NCI-H226 (cell line): Measurements from ENCODE around the gene EFTUD2.

Experiments used
- DNase-seq: peaks from one replicate; pipeline ENCODE4 v3.0.0-alpha.2; 2015

EFTUD2 gene

DNA sequence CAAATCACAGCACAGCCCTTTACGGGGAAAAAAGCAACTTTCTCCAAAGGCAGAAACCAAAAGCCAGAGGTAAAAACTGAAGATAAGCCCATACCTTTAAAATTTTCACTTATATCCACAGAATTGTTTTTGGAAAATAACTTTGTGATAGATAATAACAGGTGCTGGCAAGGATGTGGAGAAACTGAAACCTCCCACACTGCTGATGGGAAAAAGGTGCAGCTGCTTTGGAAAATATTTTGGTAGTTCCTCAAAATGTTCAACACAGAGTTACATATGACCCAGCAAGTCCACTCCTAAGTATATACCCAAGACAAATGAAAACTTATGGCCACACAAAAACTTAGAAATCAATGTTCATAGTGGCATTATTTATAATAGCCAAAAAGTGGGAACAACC, 12.2 kb downstream of the EFTUD2 start:
- DNase-seq: no peak

DNA sequence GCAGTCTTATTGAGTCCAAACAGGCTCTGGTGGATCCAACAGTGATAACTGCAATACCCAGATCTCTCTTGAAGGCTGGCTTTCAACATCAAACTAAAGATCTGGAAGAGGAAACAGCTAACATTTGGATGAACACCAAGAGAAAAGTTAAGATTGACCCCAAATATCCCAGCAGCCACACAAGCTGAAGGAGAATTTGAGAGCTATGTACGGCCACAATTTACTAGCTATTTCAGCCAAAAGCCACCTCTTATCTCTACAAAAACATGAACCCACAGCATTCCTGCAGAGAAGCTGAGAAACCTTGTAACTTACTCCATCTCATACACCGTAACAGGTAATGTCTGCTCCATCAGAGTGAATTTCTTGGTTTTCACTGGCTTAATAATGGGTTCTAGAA, 14.3 kb downstream of the EFTUD2 start:
- DNase-seq: no peak

DNA sequence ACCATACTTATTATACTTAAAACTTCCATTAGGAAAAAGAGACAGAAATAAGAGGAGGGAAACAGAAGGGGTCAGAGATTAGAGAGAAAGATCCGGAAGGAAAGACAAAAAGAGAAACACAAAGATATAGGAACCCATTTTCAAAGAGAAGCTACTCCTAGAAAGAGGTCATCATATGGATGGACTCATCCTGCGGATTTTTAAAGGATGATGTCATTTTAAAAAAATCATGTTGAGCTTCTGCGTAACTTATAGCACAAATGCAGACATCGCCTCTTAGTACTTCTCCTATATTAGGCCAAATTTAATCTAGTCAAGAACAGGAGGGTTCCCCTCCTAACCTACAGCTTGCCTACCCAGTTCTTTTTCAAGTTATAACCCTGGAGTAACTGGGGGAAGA, 18.1 kb downstream of the EFTUD2 start:
- no peak for DNase-seq

GRCh38 chr17:44880062-44880461, 19.2 kb downstream of the EFTUD2 start:
- no peak for DNase-seq

- DNase-seq: no peak
These were observed 19.9 kb downstream of the EFTUD2 start for GRCh38 chr17:44879376-44879775.

DNA sequence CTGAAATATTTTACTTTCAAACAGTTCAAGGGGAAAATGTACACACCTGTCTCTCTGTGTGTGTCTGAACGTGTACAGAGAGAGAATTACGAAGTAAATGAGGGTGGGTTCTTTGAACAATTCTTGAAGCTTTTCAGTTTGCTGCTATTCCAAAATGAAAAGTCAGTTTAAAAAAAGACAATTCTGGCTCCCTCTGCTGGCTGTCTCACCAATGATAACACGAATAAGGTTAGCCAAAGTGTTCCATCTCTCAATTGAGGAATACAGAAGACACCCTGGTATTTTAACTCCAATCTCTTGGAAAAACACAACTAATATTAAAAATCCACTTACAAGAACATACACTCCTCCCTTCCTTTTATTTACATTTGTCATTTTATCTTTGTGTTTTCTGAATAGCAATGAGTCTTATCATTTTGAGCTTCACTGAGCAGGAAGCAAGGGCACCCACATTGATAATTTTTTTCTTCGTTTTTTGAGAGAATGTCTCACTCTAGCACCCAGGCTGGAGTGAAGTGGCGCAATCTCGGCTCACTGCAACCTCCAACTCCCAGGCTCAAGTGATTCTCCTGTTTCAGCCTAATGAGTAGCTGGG, 20.5 kb downstream of the EFTUD2 start:
- DNase-seq: no peak

DNA sequence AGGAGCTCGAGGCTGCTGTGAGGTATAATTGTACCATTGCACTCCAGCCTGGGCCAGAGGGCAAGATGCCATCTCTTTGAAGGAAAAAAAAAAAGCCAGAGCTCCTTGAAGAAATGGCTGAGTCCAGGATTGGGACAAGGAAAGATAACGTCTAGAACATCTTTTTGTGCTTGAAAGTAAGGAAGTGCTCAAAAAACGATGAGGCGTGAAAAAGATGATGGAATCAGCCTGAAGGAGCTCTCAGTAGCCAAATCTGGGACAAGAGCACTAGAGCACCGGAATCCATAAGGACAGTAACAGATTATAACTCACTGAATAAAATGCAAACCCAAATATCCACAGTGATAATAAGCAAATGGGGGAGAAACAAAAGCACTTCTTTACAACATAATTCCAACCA, 22.1 kb downstream of the EFTUD2 start:
- DNase-seq: no peak

- DNase-seq: no peak
These were observed 23.5 kb downstream of the EFTUD2 start for GRCh38 chr17:44875761-44876160.

GRCh38 chr17:44872131-44872768, 27.0 kb downstream of the EFTUD2 start:
- DNase-seq: no peak

GRCh38 chr17:44871556-44871955, 27.7 kb downstream of the EFTUD2 start:
- DNase-seq: no peak

DNA sequence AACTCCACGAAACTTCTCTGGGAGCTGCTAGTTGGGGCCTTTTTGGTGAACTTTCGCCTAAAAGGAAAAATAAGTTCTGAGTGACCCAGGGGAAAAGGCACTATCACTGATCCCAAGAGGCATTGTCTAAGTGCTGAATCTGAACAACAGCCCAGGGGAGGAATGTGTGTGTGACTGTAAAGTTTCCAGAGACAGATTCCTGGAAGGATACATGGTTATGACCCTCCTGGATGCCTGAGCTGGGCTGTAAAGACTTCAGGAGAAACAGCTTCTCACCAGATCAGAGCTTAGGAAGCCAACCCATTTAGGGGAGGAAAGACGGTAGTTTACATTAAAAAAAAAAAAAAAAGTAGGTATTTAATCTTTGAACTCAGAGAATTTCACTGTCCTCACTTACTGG, 31.4 kb downstream of the EFTUD2 start:
- no peak for DNase-seq

GRCh38 chr17:44865931-44866330, 33.3 kb downstream of the EFTUD2 start:
- DNase-seq: no peak

DNA sequence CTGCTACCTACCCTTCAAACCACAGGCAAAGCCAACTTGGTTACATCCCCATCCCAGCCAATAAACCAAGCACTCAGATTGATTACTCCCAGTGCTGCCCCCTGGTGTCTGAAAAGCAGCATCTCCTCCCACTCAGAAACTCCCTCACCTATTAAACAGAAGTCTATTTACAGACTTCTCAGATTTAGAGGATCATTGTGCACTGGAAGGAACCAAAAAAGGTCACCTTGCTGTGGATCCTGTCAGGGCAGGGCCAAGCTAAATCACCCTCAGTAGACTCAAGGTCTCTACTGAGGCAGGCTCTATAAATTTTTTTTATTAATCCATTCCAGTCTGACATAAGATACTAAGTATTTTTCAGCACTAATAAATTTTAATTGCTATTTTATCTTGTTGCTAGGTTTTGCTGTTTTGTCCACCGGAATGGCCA, 34.0 kb downstream of the EFTUD2 start:
- peak; percentile 20 for DNase-seq

DNA sequence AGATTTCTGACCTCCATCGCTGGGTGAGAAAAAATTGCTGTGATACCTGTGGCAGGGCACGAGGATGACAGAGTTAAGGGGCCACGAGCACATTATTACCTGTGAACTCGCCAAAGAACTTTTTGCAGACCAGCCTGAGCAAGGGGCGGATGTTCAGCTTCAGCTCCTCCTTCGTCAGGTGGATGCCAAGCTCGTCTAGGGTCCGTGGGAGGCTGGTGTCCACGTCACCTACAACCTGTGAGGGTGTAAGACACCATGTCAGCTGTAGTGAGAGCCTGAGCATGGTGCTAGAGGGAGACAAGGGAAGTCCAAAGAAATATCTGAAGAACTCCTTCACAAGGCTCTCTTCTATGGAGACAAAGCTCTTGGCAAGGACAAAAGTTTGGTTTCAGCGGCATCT, 34.4 kb downstream of the EFTUD2 start:
- DNase-seq: no peak

DNA sequence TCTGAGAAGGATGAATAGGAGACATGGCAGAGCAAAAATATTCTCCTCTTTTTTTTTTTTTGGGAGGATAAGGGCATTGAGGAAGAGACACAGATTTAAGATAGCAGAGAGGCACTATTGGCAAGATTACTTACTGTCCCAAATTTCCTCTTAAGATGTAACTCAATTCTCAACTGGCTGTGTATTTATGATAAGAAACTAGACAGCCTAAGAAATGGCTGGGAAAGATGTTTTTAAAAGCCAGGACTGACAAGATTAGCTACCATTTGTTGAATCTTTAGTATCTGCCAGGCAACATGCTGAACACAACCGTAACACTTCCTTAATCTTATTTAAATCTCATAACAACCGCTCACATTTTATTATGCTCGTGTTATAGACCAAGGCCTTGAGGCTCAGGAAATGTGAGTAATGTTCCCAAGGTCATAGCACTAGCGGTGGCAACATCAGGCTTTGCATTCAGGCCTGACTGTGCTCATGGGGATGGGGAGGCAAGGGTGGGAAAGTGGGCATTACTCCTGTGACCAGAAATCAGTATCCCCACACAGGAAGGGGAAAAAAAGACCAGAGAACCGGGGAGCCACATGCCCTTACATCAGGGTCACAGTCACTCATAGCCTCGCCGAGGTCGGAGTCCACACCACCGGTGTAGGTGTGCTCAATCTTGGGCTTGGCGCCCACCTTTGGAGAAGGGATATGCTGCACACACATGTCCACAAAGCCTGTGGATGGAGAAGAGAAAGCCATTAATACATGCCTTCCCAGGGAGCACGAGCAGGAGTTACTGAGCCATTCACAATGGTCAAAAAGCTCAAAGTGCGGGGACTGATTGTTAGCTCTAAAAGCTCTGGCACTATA, 36.0 kb downstream of the EFTUD2 start:
- DNase-seq: no peak

- DNase-seq: no peak
These were observed 36.8 kb downstream of the EFTUD2 start for GRCh38 chr17:44862278-44862914.

- DNase-seq: no peak
These were observed 39.5 kb downstream of the EFTUD2 start for GRCh38 chr17:44859701-44860100.

GRCh38 chr17:44854192-44854591, 45.1 kb downstream of the EFTUD2 start:
- DNase-seq: no peak

GRCh38 chr17:44850612-44851011, 48.6 kb downstream of the EFTUD2 start:
- DNase-seq: no peak

GRCh38 chr17:44850025-44850424, 49.2 kb downstream of the EFTUD2 start:
- DNase-seq: no peak

- no peak for DNase-seq
These were observed 50.2 kb downstream of the EFTUD2 start for GRCh38 chr17:44848961-44849489.

DNA sequence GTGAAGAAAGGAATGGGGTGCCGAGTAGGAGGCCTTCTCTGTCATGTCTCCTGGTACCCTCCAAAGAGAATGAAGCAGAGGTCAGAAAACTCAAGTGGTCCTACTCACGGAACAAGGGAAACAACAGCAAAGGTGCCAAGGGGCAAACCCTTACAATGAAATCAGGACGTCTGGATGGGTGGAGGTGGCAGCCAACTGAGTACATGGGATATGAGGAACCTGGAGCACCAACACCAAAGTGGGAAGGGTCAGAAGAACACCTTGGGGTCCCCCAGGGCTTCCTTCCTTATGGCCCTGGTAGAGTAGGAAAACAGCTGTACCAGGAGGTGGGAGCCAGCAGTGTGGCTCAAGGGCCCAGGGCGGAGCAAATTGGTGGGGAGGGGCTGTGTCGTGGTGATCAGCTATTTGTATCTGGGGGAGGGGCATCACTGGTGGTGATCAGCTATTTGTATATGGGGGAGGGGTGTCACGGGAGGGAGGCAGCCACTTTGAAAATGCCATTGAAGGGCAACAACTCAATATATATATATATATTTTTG, 50.9 kb downstream of the EFTUD2 start:
- DNase-seq: no peak

DNA sequence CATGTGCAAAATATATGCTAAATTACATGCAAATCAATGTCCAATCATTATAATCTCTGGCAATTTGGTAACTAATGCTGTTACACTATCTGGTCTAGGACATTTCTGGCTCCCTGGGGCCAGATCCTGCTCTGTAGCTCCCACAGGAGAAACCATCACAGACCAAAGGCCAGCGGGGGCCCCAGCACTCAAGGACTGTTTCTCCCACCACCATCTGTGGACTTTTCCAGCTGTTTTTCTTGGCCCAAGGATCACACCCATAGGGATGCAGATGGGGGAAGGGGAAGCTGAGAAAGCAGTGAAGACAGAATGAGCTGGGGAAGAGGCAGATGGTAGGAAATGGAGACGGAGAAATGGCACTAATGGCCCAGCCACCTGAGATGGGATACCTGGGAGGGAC, 51.7 kb downstream of the EFTUD2 start, which contains the start of gene HIGD1B:
HIGD1B (plus strand) TSS at position 298 of the 400 bp plus-strand sequence. CDS start 270 bp downstream, outside the sequence.
- DNase-seq: no peak
